ENCODE data around the gene OCSTAMP.

DNA sequence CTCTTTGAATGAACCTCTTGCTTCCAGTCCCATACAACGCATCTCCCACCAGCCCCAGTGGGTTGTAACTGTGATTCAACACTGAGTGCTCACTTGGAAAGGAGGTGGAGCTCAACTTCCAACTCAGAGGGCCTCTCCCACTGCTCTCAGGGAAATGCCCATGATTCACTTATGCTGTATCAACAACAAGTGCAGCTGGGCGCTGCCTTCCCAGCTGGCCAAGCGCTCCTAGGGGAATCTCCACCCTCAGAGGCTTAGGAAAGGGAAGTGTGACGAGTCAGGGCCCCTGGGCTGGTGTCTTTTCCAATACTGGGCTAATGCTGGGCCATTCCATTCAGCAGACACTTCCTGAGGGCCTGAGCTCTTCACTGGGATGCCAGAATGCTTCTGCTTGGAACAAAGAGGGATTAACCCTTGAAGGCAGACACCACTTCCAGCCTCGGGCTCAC, 8.1 kb upstream of the OCSTAMP start:
- TF ChIP-seq, protein P1, sequence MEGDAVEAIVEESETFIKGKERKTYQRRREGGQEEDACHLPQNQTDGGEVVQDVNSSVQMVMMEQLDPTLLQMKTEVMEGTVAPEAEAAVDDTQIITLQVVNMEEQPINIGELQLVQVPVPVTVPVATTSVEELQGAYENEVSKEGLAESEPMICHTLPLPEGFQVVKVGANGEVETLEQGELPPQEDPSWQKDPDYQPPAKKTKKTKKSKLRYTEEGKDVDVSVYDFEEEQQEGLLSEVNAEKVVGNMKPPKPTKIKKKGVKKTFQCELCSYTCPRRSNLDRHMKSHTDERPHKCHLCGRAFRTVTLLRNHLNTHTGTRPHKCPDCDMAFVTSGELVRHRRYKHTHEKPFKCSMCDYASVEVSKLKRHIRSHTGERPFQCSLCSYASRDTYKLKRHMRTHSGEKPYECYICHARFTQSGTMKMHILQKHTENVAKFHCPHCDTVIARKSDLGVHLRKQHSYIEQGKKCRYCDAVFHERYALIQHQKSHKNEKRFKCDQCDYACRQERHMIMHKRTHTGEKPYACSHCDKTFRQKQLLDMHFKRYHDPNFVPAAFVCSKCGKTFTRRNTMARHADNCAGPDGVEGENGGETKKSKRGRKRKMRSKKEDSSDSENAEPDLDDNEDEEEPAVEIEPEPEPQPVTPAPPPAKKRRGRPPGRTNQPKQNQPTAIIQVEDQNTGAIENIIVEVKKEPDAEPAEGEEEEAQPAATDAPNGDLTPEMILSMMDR (optimal IDR thresholded peaks at IDR 0.05 in 1 of 3, IDR thresholded peaks at IDR 0.05 in 1 of 3, conservative IDR thresholded peaks at IDR 0.05 in 1 of 3; ENCODE audit: extremely low read depth in 1 of 3, insufficient read depth in 2 of 3, low read length in 3 of 3), result no peak
- TF ChIP-seq EZH2 (IDR thresholded peaks at IDR 0.05; ENCODE audit: low read length), result no peak

All from keratinocyte (primary cell).